HCT116 (cell line): ENCODE data around the gene XPNPEP2. TPM values are rescaled to one million over a fixed set of nuclear protein-coding genes. Genes with fewer than 3 reads are reported as not detected.

Experiments
- ATAC-seq: fragments of 200-7000 bp; cut with Tn5 transposase; 2 replicates; pipeline ENCODE4 v1.9.1; 2020; ENCODE audit warnings: mild to moderate bottlenecking, moderate library complexity
- BruUV-seq: library from RNA; stranded (reverse); fragments of 400-500 nt; replicated peaks from 2 replicates; lab custom pipeline; 2021; lab: Mats Ljungman, UMichigan
- CTCF ChIA-PET: fragments of 300-600 bp; sonication (Branson Sonifier 250); formaldehyde crosslinking; loops from one replicate; lab custom pipeline; 2021; ENCODE audit warnings: antibody characterized with exemption; lab: Charles Lee
- POLR2A ChIA-PET: fragments of 300-600, 350-600 bp; sonication (Branson Sonifier 250); formaldehyde crosslinking; loops from one replicate; lab custom pipeline; 2021; ENCODE audit warnings: antibody characterized with exemption; lab: Charles Lee
- RAD21 ChIA-PET, 2 experiments: fragments of 300-600 bp; sonication (Branson Sonifier 250); formaldehyde crosslinking; loops; one replicate each; lab custom pipeline; 2023; ENCODE audit warnings: low total read pairs in 2 of 2; ENCODE audit not compliant: uncharacterized antibody in 2 of 2, unreplicated experiment in 2 of 2, low non-redundant PET in 1 of 2; lab: Charles Lee
- DNase-seq: peaks from one replicate; pipeline ENCODE4 v3.0.0-alpha.2; 2010; ENCODE audit warnings: low read depth, low spot score
- H2AFZ ChIP-seq: fragments of 200-600 bp; shearing (Covaris generic), sonication (generic); 2 replicates; pipeline ENCODE4 v1.6.1; 2017; ENCODE audit warnings: low read depth, mixed run types, mixed read lengths, antibody characterized with exemption, low read length; ENCODE audit not compliant: poor library complexity, severe bottlenecking
- H3K27ac ChIP-seq: 2 replicates; pipeline ENCODE4 v1.5.1; 2012; ENCODE audit warnings: low read depth, low read length
- H3K27me3 ChIP-seq: fragments of 200-600 bp; sonication (generic); 2 replicates; pipeline ENCODE4 v1.6.1; 2016; ENCODE audit warnings: mixed run types, low read length, mixed read lengths; ENCODE audit not compliant: insufficient read depth
- H3K36me3 ChIP-seq, 2 experiments: fragments of 200-500 bp in 1 of 2; fragments of 200-600 bp in 1 of 2; sonication (Bioruptor generic) in 1 of 2; sonication (generic) in 1 of 2; 2 replicates each; pipeline versions ENCODE4 v1.5.1 to v1.6.1; 2014 to 2016; ENCODE audit warnings: low read length in 2 of 2, inconsistent platforms in 1 of 2, mixed read lengths in 1 of 2, mixed run types in 1 of 2; ENCODE audit not compliant: insufficient read depth in 2 of 2, control insufficient read depth in 1 of 2
- H3K4me1 ChIP-seq, 2 experiments: fragments of 200-600 bp in 1 of 2; sonication (generic) in 1 of 2; 2 replicates each; pipeline versions ENCODE4 v1.5.1 to v1.6.1; 2012 to 2017; ENCODE audit warnings: low read length in 2 of 2, inconsistent platforms in 1 of 2, mild to moderate bottlenecking in 1 of 2, mixed read lengths in 1 of 2, mixed run types in 1 of 2, moderate library complexity in 1 of 2; ENCODE audit not compliant: insufficient read depth in 2 of 2, control insufficient read depth in 1 of 2
- H3K4me2 ChIP-seq: fragments of 200-600 bp; sonication (generic); 2 replicates; pipeline ENCODE4 v1.6.1; 2017; ENCODE audit warnings: mixed run types, low read length, mixed read lengths
- H3K4me3 ChIP-seq, 2 experiments: fragments of 200-600 bp in 1 of 2; sonication (generic) in 1 of 2; replicated peaks in 1 of 2; 2 replicates each; pipeline ENCODE4 v1.5.1; 2011 to 2016; ENCODE audit warnings: low read length in 2 of 2, control low read depth in 1 of 2, low read depth in 1 of 2, mild to moderate bottlenecking in 1 of 2, mixed read lengths in 1 of 2, mixed run types in 1 of 2
- H3K79me2 ChIP-seq: fragments of 200-600 bp; sonication (generic); 2 replicates; pipeline ENCODE4 v1.6.1; 2017; ENCODE audit warnings: mild to moderate bottlenecking, mixed run types, low read length, moderate library complexity, mixed read lengths; ENCODE audit not compliant: insufficient read depth
- H3K9ac ChIP-seq: fragments of 200-600 bp; sonication (generic); 2 replicates; pipeline ENCODE4 v1.6.1; 2016; ENCODE audit warnings: low read length, mixed read lengths
- H3K9me2 ChIP-seq: fragments of 200-600 bp; sonication (generic), shearing (Covaris generic); 2 replicates; pipeline ENCODE4 v1.6.1; 2017; ENCODE audit warnings: mixed run types, mild to moderate bottlenecking, moderate library complexity; ENCODE audit not compliant: insufficient read depth
- H3K9me3 ChIP-seq, 2 experiments: fragments of 200-500 bp in 1 of 2; fragments of 200-600 bp in 1 of 2; sonication (Bioruptor generic) in 1 of 2; sonication (generic) in 1 of 2; 2 replicates each; pipeline ENCODE4 v1.6.1; 2014 to 2017; ENCODE audit warnings: low read length in 2 of 2, mixed read lengths in 2 of 2, inconsistent platforms in 1 of 2, low read depth in 1 of 2, mild to moderate bottlenecking in 1 of 2, mixed run types in 1 of 2, moderate library complexity in 1 of 2; ENCODE audit not compliant: control insufficient read depth in 1 of 2, insufficient read depth in 1 of 2
- H4K20me1 ChIP-seq: fragments of 200-600 bp; sonication (generic), shearing (Covaris generic); 2 replicates; pipeline ENCODE4 v1.6.1; 2017; ENCODE audit warnings: mixed run types, mild to moderate bottlenecking, moderate library complexity; ENCODE audit not compliant: insufficient read depth
- ATF3 ChIP-seq: IDR thresholded peaks from 2 replicates; pipeline ENCODE4 v1.6.1; 2012
- CEBPB ChIP-seq: IDR thresholded peaks from 2 replicates; pipeline ENCODE4 v1.6.1; 2012; ENCODE audit warnings: low read depth
- CTCF ChIP-seq, 3 experiments: fragments of 200-600 bp in 1 of 3; sonication (generic) in 1 of 3; IDR thresholded peaks in 2 of 3; conservative IDR thresholded peaks in 1 of 3; 2 replicates each; pipeline ENCODE4 v1.5.1; 2012 to 2017; ENCODE audit warnings: low read depth in 2 of 3, low read length in 2 of 3, antibody characterized with exemption in 1 of 3, borderline replicate concordance in 1 of 3, control low read depth in 1 of 3, mild to moderate bottlenecking in 1 of 3, mixed read lengths in 1 of 3, mixed run types in 1 of 3, moderate library complexity in 1 of 3; ENCODE audit not compliant: insufficient read depth in 1 of 3
- EGR1 ChIP-seq: IDR thresholded peaks from 2 replicates; pipeline ENCODE4 v1.6.1; 2012; ENCODE audit warnings: low read depth
- ELF1 ChIP-seq: IDR thresholded peaks from 2 replicates; pipeline ENCODE4 v1.6.1; 2012; ENCODE audit warnings: low read depth, borderline replicate concordance
- EZH2phosphoT487 ChIP-seq: fragments of 200-600 bp; IDR thresholded peaks from 2 replicates; pipeline ENCODE4 v1.6.1; 2018; ENCODE audit warnings: antibody characterized with exemption, borderline replicate concordance
- FOSL1 ChIP-seq: IDR thresholded peaks from 2 replicates; pipeline ENCODE4 v1.6.1; 2012; ENCODE audit warnings: low read depth
- MAX ChIP-seq: IDR thresholded peaks from 2 replicates; pipeline ENCODE4 v1.6.1; 2012
- POLR2AphosphoS5 ChIP-seq: IDR thresholded peaks from 2 replicates; pipeline ENCODE4 v1.6.1; 2011; ENCODE audit warnings: mild to moderate bottlenecking, low read depth, low read length, moderate library complexity
- SP1 ChIP-seq: IDR thresholded peaks from 2 replicates; pipeline ENCODE4 v1.6.1; 2012; ENCODE audit warnings: low read depth
- TCF7L2 ChIP-seq: IDR thresholded peaks from 2 replicates; pipeline ENCODE4 v1.7.0; 2011; ENCODE audit warnings: borderline replicate concordance, inconsistent platforms; ENCODE audit not compliant: insufficient read depth, insufficient read length; ENCODE audit errors: extremely low read depth
- YY1 ChIP-seq: IDR thresholded peaks from 2 replicates; pipeline ENCODE4 v1.6.1; 2011; ENCODE audit warnings: low read length, low read depth, moderate library complexity, mild to moderate bottlenecking; ENCODE audit not compliant: insufficient replicate concordance; ENCODE audit errors: extremely low read depth
- ZBTB33 ChIP-seq: IDR thresholded peaks from 2 replicates; pipeline ENCODE4 v1.6.1; 2011; ENCODE audit warnings: mild to moderate bottlenecking, low read length, moderate library complexity; ENCODE audit not compliant: insufficient replicate concordance; ENCODE audit errors: extremely low read depth
- ZNF274 ChIP-seq: fragments of 200-500 bp; sonication (Bioruptor generic); IDR thresholded peaks from 2 replicates; pipeline ENCODE4 v1.6.1; 2014; ENCODE audit warnings: mild to moderate bottlenecking, low read depth, low read length, inconsistent platforms
- intact Hi-C: fragments of 100-400 bp; cut with micrococcal nuclease; formaldehyde crosslinking; loops from 2 replicates; pipeline ENCODE4 v1.10.0; 2022
- total RNA-seq: library from RNA; stranded (reverse); gene quantifications from one replicate; pipeline ENCODE4 v1.2.1, GENCODE V29; 2021; ENCODE audit not compliant: unreplicated experiment

The XPNPEP2 gene
- total RNA-seq, 1 experiment from 2014 or later, result not detected

- DNase-seq (no peak), ATAC-seq (no peak)
- POLR2A ChIA-PET, result no interaction called here
- H3K9me3 ChIP-seq, result no peaks in the 10 kb centered on the region
- H3K79me2 ChIP-seq, result no peaks in the 10 kb centered on the region
- peaks cover 0 to 5% of the 10 kb centered on the region in 2 experiments; a peak in 1 of 4 replicates for H3K4me1 ChIP-seq
- no peak overlapping the region for H3K4me3 ChIP-seq
- RAD21 ChIA-PET, result no interaction called here
- H4K20me1 ChIP-seq, result no peaks in the 10 kb centered on the region
- H2AFZ ChIP-seq, result no peak overlapping the region
- CTCF ChIA-PET, result no interaction called here
- intact Hi-C loops, result no loop called here
- no peaks in the 10 kb centered on the region for H3K36me3 ChIP-seq
- BruUV-seq, result no TSS peak
- H3K4me2 ChIP-seq, result no peak overlapping the region
- TF ChIP-seq CTCF (IDR thresholded peaks at IDR 0.05 in 2 of 3, conservative IDR thresholded peaks at IDR 0.05 in 1 of 3; ENCODE audit: borderline replicate concordance in 1 of 3, insufficient read depth in 1 of 3, low read depth in 2 of 3, low read length in 2 of 3) (no peak), CEBPB (no peak), TCF7L2 (no peak), YY1 (no peak), ELF1 (no peak), EGR1 (no peak)
- H3K9ac ChIP-seq, result no peak overlapping the region
- no peaks in the 10 kb centered on the region for H3K27me3 ChIP-seq
- H3K9me2 ChIP-seq, result no peaks in the 10 kb centered on the region
- no peak overlapping the region for H3K27ac ChIP-seq
Observed at GRCh38 chrX:129760981-129761380, 22.2 kb downstream of the XPNPEP2 start.

- Histone ChIP-seq H3K79me2 (no peaks in the 10 kb centered on the region), H3K9me3 (no peaks in the 10 kb centered on the region), H3K36me3 (no peaks in the 10 kb centered on the region), H2AFZ (no peak overlapping the region), H3K27ac (no peak overlapping the region), H3K4me3 (no peak overlapping the region), H3K4me2 (no peak overlapping the region), H3K9me2 (no peaks in the 10 kb centered on the region), H3K9ac (no peak overlapping the region), H3K4me1 (peaks cover 0 to 5% of the 10 kb centered on the region in 2 experiments; a peak in 1 of 4 replicates), H4K20me1 (no peaks in the 10 kb centered on the region), H3K27me3 (no peaks in the 10 kb centered on the region)
- intact Hi-C loops, result no loop called here
- RAD21 ChIA-PET, result no interaction called here
- CTCF ChIA-PET, result no interaction called here
- ATAC-seq (no peak), DNase-seq (no peak)
- no peak for TF ChIP-seq ATF3
- TF ChIP-seq ELF1, result no peak
- TF ChIP-seq TCF7L2, result no peak
- TF ChIP-seq MAX, result no peak
- TF ChIP-seq FOSL1, result no peak
- no peak for TF ChIP-seq CEBPB
- no peak for TF ChIP-seq ZNF274
- no peak for TF ChIP-seq ZBTB33
- TF ChIP-seq POLR2AphosphoS5, result no peak
- no peak for TF ChIP-seq SP1
- no peak for TF ChIP-seq EZH2phosphoT487
- no TSS peak for BruUV-seq
- POLR2A ChIA-PET, result no interaction called here
Observed at GRCh38 chrX:129761596-129761995, 22.8 kb downstream of the XPNPEP2 start.
